Lung (tissue), 12 donors: ENCODE results near the gene CSF1. TPM values are rescaled to one million over a fixed set of nuclear protein-coding genes. Genes with fewer than 3 reads are reported as not detected.

Experiments used
- ATAC-seq: fragments of 200-7000 bp; cut with Tn5 transposase; one replicate; pipeline ENCODE4 v1.9.1; 2020; ENCODE audit warnings: moderate number of reproducible peaks; ENCODE audit not compliant: insufficient read depth, low FRiP score
- DNase-seq, 3 donors: peaks; one replicate each; pipeline ENCODE4 v3.0.0-alpha.2; 2013 to 2017
- H3K27ac ChIP-seq, 2 donors: one replicate each; pipeline ENCODE4 v1.5.1; 2013; ENCODE audit warnings: mild to moderate bottlenecking in 2 of 2, moderate library complexity in 2 of 2, control low read depth in 1 of 2, inconsistent platforms in 1 of 2, low read depth in 1 of 2, low read length in 1 of 2
- H3K27me3 ChIP-seq, 3 donors: one replicate each; pipeline ENCODE4 v1.5.1; 2013; ENCODE audit warnings: low read length in 2 of 3; ENCODE audit not compliant: control insufficient read depth in 3 of 3, insufficient read depth in 3 of 3
- H3K36me3 ChIP-seq, 4 donors: one replicate each; pipeline ENCODE4 v1.5.1; 2013; ENCODE audit warnings: low read length in 4 of 4, mild to moderate bottlenecking in 1 of 4, moderate library complexity in 1 of 4; ENCODE audit not compliant: control insufficient read depth in 4 of 4, insufficient read depth in 4 of 4
- H3K4me1 ChIP-seq, 5 donors: one replicate each; pipeline ENCODE4 v1.5.1; 2013; ENCODE audit warnings: low read length in 5 of 5, mild to moderate bottlenecking in 2 of 5, moderate library complexity in 1 of 5; ENCODE audit not compliant: control insufficient read depth in 5 of 5, insufficient read depth in 5 of 5
- H3K4me3 ChIP-seq: one replicate; pipeline ENCODE4 v1.5.1; 2013; ENCODE audit warnings: mild to moderate bottlenecking, control low read depth, moderate library complexity
- H3K9ac ChIP-seq, 2 donors: one replicate each; pipeline ENCODE4 v1.5.1; 2013; ENCODE audit warnings: low read length in 2 of 2, control low read depth in 1 of 2; ENCODE audit not compliant: insufficient read depth in 1 of 2
- H3K9me3 ChIP-seq, 4 donors: one replicate each; pipeline ENCODE4 v1.5.1; 2013; ENCODE audit warnings: low read length in 3 of 4, mild to moderate bottlenecking in 1 of 4, moderate library complexity in 1 of 4; ENCODE audit not compliant: control insufficient read depth in 4 of 4, insufficient read depth in 3 of 4
- CTCF ChIP-seq: IDR thresholded peaks from 2 replicates; pipeline ENCODE4 v1.5.1; 2012; ENCODE audit warnings: mild to moderate bottlenecking; ENCODE audit errors: control extremely low read depth, extremely low read depth
- WGBS, 2 donors: extraction: QIAGEN DNeasy Blood & Tissue Kit; methylation state at CpG; one replicate each; pipeline ENCODE4 v1.1.7; 2013; 5-methylcytosine and 5-hydroxymethylcytosine counted together
- polyA plus RNA-seq, 2 donors: library from polyadenylated mRNA; stranded (reverse); fragments of 200-250 nt; gene quantifications; one replicate each; pipeline ENCODE4 v1.2.1, GENCODE V29; 2013
- total RNA-seq, 2 donors: library from RNA; depleted of rRNA in 1 of 2; stranded (reverse); fragments of >200 nt in 1 of 2; gene quantifications; one replicate each; pipeline ENCODE4 v1.2.1, GENCODE V29; 2014 to 2021
- donor health status: control.
- donor health status: control.
- donor health status: Bipolar disorder and iron deficiency.
- donor health status: healthy.
- donor health status: DM: yes; HTN: yes; CAD: no.

The CSF1 gene
- total and polyA plus RNA-seq, 4 donors = 13.5 to 65.3 (median 28.5) TPM

- WGBS, 2 donors = 40 to 60% methylated on average over 1 of the region's 1 CpG
- H3K27ac ChIP-seq = no peak overlapping the region
- H3K4me3 ChIP-seq = no peak overlapping the region
- H3K9me3 ChIP-seq = no peaks in the 10 kb centered on the region
- DNase-seq (no peak), ATAC-seq (no peak)
- peaks cover 0 to 3% (median 0%) of the 10 kb centered on the region in 5 donors for H3K4me1 ChIP-seq
- H3K36me3 ChIP-seq = no peaks in the 10 kb centered on the region
- H3K27me3 ChIP-seq = no peaks in the 10 kb centered on the region
- H3K9ac ChIP-seq = no peak overlapping the region
- no peak for TF ChIP-seq CTCF
Measured at GRCh38 chr1:109971559-109971958, 60.9 kb downstream of the CSF1 start.

GRCh38 chr1:109974191-109974590 lies 63.5 kb downstream of the CSF1 start:
- no peak overlapping the region for H3K4me3 ChIP-seq
- no peaks in the 10 kb centered on the region for H3K27me3 ChIP-seq
- H3K9me3 ChIP-seq = no peaks in the 10 kb centered on the region
- no peak overlapping the region for H3K27ac ChIP-seq
- no peak for ATAC-seq
- H3K4me1 ChIP-seq = peaks cover 0 to 14% (median 0%) of the 10 kb centered on the region in 5 donors
- no peak for DNase-seq
- WGBS, 2 donors = 93 to 97% methylated on average over 3 of the region's 3 CpGs
- H3K9ac ChIP-seq = no peak overlapping the region
- TF ChIP-seq CTCF = no peak
- H3K36me3 ChIP-seq = no peaks in the 10 kb centered on the region

GRCh38 chr1:109975718-109976117 lies 65.1 kb downstream of the CSF1 start:
- Histone ChIP-seq H3K4me3 (no peak overlapping the region), H3K27ac (no peak overlapping the region), H3K9me3 (no peaks in the 10 kb centered on the region), H3K27me3 (no peaks in the 10 kb centered on the region), H3K4me1 (peaks cover 0 to 24% (median 0%) of the 10 kb centered on the region in 5 donors), H3K36me3 (no peaks in the 10 kb centered on the region), H3K9ac (no peak overlapping the region)
- TF ChIP-seq CTCF = no peak
- ATAC-seq (no peak), DNase-seq (peak in 2 of 3 donors; percentile 46)
- WGBS, 2 donors = 72 to 74% methylated on average over 3 of the region's 3 CpGs

DNA sequence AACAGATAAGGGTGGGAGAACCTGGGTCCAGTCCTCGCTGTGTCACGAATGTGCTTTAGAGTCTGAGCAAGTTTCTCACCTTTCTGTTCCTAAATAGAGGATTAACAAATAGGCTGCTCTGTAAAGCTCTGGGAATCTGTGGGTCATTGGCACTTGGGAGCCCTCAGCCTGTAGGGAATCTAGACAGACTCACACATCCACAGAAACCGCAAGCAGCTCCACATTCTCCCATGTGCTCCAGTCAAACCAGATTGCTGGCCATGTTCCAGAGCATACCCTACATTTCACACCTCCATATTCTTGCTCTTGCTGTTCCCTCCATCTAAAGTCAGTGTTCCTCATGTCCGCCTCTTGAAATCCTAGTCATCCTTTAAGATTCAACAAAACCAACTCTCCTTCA lies 66.1 kb downstream of the CSF1 start:
- ATAC-seq (no peak), DNase-seq (no peak)
- Histone ChIP-seq H3K4me3 (no peak overlapping the region), H3K36me3 (no peaks in the 10 kb centered on the region), H3K27me3 (no peaks in the 10 kb centered on the region), H3K27ac (no peak overlapping the region), H3K4me1 (peaks cover 0 to 24% (median 0%) of the 10 kb centered on the region in 5 donors), H3K9ac (no peak overlapping the region), H3K9me3 (no peaks in the 10 kb centered on the region)
- TF ChIP-seq CTCF = no peak
- 96 to 98% methylated on average over 4 of the region's 4 CpGs for WGBS, 2 donors
